Stimulated activated memory B cell treated with anti-CD40 and anti-IgM and Interleukin-4, amounts not matched to agents 10 μg/mL and 1 μg/mL and 100 μg/mL, for 72 hours (primary cell): ENCODE results near the gene IGFLR1.

ENCODE experiments used
- ATAC-seq: fragments of 150-1000 bp; cut with Tn5 transposase; 2 replicates; pipeline ENCODE4 v1.10.0; 2021
- H3K27ac Mint-ChIP-seq: one replicate; pipeline ENCODE4 v1.8.0; 2022; ENCODE audit warnings: mild to moderate bottlenecking, mixed read lengths
- H3K27me3 Mint-ChIP-seq: one replicate; pipeline ENCODE4 v1.8.0; 2022; ENCODE audit warnings: mixed read lengths
- H3K36me3 Mint-ChIP-seq: one replicate; pipeline ENCODE4 v1.8.0; 2022; ENCODE audit warnings: mixed read lengths
- H3K4me1 Mint-ChIP-seq: one replicate; pipeline ENCODE4 v1.8.0; 2022; ENCODE audit warnings: mixed read lengths
- H3K4me3 Mint-ChIP-seq: one replicate; pipeline ENCODE4 v1.8.0; 2022; ENCODE audit warnings: mild to moderate bottlenecking, moderate library complexity, mixed read lengths
- H3K9me3 Mint-ChIP-seq: one replicate; pipeline ENCODE4 v1.8.0; 2022; ENCODE audit warnings: mixed read lengths

Gene IGFLR1, protein sequence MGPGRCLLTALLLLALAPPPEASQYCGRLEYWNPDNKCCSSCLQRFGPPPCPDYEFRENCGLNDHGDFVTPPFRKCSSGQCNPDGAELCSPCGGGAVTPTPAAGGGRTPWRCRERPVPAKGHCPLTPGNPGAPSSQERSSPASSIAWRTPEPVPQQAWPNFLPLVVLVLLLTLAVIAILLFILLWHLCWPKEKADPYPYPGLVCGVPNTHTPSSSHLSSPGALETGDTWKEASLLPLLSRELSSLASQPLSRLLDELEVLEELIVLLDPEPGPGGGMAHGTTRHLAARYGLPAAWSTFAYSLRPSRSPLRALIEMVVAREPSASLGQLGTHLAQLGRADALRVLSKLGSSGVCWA

DNA sequence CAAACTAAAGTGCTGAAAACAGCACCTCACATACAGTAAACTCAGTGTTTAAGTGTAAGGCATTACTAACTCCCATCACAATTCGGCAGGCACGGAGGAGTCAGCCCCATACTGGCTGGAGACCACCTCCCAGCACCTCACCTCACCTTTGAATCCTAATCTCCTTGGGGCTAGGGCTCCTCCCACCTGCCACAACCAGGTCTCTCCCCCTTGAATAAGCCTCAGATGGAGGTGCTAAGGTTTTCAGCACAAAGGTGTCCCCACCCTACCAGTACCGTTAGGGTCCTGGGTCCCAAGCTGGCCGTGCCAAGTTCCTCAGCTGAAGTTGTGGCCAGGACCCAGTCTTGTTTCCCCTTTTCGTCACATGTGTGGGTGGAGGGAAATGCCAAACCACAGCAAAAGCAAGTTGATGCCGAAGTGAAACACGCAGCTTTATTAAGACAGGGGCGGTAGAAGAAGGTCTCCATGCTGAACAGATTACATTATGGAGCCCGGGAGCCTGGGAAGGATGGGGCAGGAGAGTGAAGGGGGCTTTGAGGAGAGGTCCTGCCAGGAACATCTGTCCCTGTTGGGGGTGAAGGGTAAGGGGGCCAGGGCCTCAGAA is at the start of gene IGFLR1:
Gene IGFLR1 (minus strand): TSS at position 332 of the 604 bp plus-strand sequence. CDS start 1,272 bp downstream, outside the sequence.
- peak; percentile 49 for ATAC-seq
- peaks cover 30% of the 10 kb centered on the region for H3K36me3 Mint-ChIP-seq
- H3K4me3 Mint-ChIP-seq, result peak within 1 kb of the TSS; percentile 97
- peak within 1 kb of the TSS; percentile 99 for H3K27ac Mint-ChIP-seq
- no peaks in the 10 kb centered on the region for H3K27me3 Mint-ChIP-seq
- H3K9me3 Mint-ChIP-seq, result no peaks in the 10 kb centered on the region
- peaks cover 68% of the 10 kb centered on the region for H3K4me1 Mint-ChIP-seq

DNA sequence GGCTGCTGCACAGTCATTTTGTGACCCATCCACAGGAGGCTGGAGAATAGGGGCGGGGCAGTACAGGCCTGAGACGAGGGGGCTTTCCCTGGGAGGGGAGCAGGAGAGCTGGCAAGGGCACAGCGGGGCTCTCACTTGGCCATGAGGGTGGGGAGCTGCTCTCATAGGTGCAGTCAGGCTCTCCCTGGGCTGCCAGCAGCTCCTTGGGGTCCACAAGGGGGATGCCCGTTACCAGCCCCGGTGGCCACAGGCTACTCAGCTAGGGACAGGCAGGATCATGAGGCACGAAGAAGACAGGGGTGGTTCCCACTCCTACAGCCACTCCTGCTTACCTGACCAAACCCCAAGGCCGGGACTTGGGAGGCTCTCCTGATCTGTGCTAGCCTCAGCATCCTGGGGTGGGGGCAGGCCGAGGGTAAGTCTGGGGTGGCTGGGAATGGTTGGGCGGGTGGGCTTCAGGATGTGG is 49.6 kb upstream of the IGFLR1 start:
- no peaks in the 10 kb centered on the region for H3K9me3 Mint-ChIP-seq
- no peaks in the 10 kb centered on the region for H3K36me3 Mint-ChIP-seq
- peaks cover 43% of the 10 kb centered on the region for H3K27me3 Mint-ChIP-seq
- H3K4me3 Mint-ChIP-seq, result no peak overlapping the region
- no peaks in the 10 kb centered on the region for H3K4me1 Mint-ChIP-seq
- H3K27ac Mint-ChIP-seq, result no peak overlapping the region
- ATAC-seq, result no peak

DNA sequence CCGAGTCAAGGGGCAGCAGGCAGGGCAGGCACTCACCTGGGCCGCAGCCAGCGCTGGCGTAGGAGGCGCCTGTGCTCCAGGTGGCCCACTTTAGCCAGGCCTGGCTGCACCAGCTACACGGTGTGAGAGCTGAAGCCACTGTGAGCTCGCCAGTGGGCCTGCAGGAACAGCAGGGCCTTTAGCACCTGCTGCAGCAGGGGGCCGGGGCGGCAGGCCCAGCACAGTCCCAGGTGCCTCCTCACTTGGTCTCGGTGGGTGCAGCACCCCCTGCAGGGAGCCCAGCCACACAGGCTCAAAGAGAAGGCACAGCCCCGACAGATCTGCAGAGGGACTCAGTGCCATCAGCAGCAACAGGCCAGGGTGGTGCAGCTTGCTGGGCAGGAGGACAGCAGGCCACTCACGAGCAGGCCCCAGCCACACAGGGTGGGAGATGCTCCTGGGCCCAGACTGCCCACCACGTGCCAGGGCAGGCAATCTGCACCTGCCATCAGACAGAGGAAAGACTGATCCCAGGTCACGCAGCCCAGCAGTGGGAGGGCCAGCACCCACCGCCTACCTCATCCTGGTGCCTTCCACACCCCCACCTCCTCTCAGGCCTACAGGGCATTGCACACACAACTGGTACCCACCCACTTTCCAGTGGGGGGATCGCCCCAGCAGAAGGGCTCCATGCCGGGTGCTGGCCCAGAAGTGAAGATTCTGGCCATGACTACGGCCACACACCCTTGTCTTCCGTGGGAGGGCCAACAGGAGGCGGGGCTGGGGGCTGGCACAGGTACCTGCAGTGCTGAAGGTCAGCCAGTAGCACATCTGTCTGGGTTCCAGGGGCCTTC is 48.9 kb upstream of the IGFLR1 start:
- ATAC-seq, result no peak
- Mint-ChIP-seq H3K9me3 (no peaks in the 10 kb centered on the region), H3K4me1 (no peaks in the 10 kb centered on the region), H3K27ac (no peak overlapping the region), H3K4me3 (no peak overlapping the region), H3K27me3 (peaks cover 37% of the 10 kb centered on the region), H3K36me3 (no peaks in the 10 kb centered on the region)

DNA sequence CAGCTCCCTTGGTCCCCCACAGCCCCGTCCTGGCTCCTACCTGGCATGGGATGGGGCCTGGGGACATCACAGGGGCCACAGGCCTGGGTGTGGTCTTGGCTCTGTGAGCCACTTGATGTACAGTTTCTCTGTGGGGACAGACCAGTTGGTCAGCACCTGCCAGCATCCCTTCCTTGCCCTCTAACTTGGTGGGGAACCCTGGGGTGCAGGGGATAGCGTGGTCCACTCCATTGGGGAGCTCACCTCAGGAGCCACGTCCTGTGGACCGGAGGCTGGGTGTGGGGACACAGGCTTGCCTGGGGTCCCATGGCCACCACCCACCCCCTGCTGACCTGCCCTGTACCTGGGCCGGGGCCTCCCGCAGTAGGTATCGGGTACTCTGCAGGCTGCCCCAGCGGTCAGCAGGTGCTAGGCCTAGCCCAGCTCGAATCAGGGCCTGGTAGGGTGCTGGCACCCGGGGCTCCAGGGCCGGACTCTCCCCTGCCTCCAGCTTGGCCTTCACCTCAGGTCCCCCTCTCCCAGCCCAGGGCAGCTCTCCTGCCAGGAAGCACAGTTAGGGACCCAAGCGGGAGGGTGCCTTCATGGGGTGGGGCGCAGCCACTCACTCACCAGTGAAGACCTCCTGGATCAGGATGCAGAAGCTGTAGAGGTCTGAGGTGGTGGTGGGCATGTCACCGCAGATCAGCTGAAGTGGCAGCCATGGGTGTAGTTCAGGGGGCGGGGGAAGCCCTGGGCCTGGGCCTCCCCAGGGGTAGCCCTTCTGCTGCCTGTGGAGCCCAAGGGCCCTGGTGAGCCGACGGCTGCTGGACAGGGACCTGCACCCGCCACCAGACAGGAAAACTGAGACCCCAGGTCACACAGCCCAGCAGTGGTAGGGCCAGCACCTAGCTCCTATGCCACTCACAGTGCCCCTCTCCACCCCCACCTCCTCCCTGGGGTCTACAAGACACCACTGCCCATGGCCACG is 48.0 kb upstream of the IGFLR1 start:
- no peak for ATAC-seq
- peaks cover 32% of the 10 kb centered on the region for H3K27me3 Mint-ChIP-seq

DNA sequence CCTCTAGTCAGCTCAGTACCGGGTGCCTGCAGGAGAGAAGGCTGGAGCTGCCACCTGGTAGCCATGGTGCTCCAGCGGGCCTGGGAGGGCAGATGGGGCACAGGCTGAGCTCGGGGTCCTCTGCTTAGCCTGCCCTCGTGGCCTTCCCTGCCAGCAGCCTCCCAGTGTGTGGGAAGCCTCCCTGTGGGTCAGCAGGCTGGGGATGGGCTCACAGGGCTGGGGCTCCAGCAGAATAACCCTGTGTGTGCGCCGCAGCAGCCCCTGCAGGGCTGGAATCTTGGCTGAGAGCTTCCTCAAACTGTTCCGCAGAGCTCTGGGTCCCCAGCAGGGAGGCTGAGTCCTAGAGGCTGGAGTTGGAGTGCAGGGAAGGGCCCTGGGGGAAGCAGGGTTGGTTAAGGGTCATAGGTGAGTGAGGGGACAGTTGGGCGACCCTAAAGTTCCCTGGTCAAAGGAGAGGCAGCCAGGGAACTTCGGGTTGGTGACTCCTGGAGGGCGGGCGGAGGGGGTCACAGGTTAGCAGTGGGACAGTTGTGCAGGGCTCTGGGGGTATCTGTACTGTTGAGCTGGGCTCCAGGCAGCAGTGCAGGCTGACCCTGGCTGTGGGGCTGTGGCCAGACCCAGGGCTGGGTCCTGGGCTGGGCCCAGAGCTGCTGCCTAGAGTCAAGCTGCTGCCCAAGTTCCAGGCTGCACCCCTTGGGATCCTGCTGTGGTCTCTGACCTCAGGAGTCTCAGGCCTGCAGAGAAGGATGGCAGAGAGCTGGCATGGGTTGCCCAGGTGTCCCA is 47.1 kb upstream of the IGFLR1 start:
- no peak for ATAC-seq
- H3K9me3 Mint-ChIP-seq, result no peaks in the 10 kb centered on the region
- H3K27ac Mint-ChIP-seq, result no peak overlapping the region

More for the DNA sequence above, 48.0 kb upstream of the IGFLR1 start:
- no peak overlapping the region for H3K27ac Mint-ChIP-seq
- no peaks in the 10 kb centered on the region for H3K9me3 Mint-ChIP-seq
- no peaks in the 10 kb centered on the region for H3K4me1 Mint-ChIP-seq
- H3K36me3 Mint-ChIP-seq, result no peaks in the 10 kb centered on the region
- no peak overlapping the region for H3K4me3 Mint-ChIP-seq

DNA sequence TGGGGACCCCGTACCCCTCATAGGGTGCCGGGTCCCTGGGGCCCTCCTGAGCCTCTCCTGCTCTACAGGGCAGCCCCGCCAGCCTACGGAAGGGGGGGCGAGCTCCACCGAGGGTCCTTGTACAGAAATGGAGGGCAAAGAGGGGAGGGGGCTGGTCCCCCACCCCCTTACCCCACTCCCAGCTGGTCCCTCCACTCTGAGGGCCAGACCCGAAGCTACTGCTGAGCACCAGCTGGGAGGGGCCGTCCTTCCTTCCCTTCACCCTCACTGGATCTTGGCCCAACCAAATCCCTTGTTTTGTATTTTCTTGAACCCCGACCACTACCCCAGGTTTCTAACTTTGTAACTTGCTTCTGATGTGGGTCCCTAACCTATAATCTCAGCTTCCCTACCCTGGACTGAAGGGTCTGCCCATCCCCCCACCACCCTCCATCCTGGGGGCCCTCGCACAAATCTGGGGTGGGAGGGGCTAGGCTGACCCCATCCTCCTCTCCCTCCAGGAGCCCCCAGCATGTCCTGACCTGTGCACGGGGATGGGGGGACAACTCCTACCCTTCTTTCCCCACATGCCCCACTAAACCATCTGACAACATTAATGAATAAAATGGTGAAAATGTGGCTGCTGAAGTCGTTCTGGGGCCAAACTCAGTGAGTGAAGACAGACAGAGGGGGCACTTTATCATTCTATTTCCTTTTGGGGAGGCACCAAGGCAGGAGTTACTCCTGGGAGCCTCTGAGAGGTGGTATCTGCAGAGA is 46.1 kb upstream of the IGFLR1 start:
- Mint-ChIP-seq H3K27ac (no peak overlapping the region), H3K36me3 (no peaks in the 10 kb centered on the region), H3K4me1 (peaks cover 2% of the 10 kb centered on the region), H3K27me3 (peaks cover 23% of the 10 kb centered on the region), H3K4me3 (no peak overlapping the region), H3K9me3 (no peaks in the 10 kb centered on the region)
- no peak for ATAC-seq

More for the DNA sequence above, 47.1 kb upstream of the IGFLR1 start:
- H3K27me3 Mint-ChIP-seq, result peaks cover 32% of the 10 kb centered on the region
- H3K4me3 Mint-ChIP-seq, result no peak overlapping the region
- H3K36me3 Mint-ChIP-seq, result no peaks in the 10 kb centered on the region
- H3K4me1 Mint-ChIP-seq, result no peaks in the 10 kb centered on the region

DNA sequence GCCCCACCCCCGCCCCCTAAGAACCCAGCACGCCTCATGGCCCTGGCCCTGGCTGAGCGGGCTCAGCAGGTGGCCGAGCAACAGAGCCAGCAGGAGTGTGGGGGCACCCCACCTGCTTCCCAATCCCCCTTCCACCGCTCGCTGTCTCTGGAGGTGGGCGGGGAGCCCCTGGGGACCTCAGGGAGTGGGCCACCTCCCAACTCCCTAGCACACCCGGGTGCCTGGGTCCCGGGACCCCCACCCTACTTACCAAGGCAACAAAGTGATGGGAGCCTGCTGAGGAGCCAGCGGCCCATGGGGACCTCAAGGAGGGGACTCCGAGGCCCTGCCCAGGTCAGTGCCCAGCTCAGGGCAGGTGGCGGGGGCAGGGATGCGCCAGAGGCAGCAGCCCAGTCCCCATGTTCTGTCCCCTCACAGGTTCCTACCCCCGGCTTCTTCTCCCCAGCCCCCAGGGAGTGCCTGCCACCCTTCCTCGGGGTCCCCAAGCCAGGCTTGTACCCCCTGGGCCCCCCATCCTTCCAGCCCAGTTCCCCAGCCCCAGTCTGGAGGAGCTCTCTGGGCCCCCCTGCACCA is 45.1 kb upstream of the IGFLR1 start:
- no peak for ATAC-seq
- H3K9me3 Mint-ChIP-seq, result no peaks in the 10 kb centered on the region

DNA sequence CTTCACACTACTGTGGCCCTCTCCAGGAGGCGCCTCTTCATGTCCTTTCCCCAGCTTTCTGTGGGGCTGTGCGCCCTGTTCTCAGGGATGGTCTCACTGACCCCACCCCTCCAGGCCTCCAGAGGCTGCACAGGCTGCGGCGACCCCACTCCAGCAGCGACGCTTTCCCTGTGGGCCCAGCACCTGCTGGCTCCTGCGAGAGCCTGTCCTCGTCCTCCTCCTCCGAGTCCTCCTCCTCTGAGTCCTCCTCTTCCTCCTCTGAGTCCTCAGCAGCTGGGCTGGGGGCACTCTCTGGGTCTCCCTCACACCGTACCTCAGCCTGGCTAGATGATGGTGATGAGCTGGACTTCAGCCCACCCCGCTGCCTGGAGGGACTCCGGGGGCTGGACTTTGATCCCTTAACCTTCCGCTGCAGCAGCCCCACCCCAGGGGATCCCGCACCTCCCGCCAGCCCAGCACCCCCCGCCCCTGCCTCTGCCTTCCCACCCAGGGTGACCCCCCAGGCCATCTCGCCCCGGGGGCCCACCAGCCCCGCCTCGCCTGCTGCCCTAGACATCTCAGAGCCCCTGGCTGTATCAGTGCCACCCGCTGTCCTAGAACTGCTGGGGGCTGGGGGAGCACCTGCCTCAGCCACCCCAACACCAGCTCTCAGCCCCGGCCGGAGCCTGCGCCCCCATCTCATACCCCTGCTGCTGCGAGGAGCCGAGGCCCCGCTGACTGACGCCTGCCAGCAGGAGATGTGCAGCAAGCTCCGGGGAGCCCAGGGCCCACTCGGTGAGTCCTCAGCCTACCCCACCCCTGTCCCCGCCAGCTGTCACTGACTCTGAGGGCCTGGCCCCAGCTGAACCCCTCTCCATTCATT is 44.3 kb upstream of the IGFLR1 start:
- H3K27ac Mint-ChIP-seq, result no peak overlapping the region
- H3K27me3 Mint-ChIP-seq, result peaks cover 4% of the 10 kb centered on the region
- peaks cover 6% of the 10 kb centered on the region for H3K4me1 Mint-ChIP-seq
- no peaks in the 10 kb centered on the region for H3K9me3 Mint-ChIP-seq
- no peaks in the 10 kb centered on the region for H3K36me3 Mint-ChIP-seq
- ATAC-seq, result peak; percentile 4
- H3K4me3 Mint-ChIP-seq, result no peak overlapping the region

More for the DNA sequence above, 45.1 kb upstream of the IGFLR1 start:
- peaks cover 6% of the 10 kb centered on the region for H3K4me1 Mint-ChIP-seq
- H3K4me3 Mint-ChIP-seq, result no peak overlapping the region
- H3K27ac Mint-ChIP-seq, result no peak overlapping the region
- H3K36me3 Mint-ChIP-seq, result no peaks in the 10 kb centered on the region
- H3K27me3 Mint-ChIP-seq, result peaks cover 12% of the 10 kb centered on the region

DNA sequence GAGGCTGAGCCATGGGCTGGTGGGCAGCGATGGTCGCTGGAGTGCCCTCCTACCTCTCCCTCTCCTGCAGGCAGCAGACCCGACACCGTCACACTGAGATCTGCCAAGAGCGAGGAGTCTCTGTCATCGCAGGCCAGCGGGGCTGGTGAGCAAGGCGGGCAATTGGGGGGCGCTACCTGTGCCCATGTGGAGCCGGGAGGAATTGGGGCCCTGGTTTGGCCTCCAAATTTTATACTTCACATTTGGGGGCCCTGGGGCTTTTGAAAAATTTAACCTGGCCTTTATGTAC is 43.0 kb upstream of the IGFLR1 start:
- Mint-ChIP-seq H3K27ac (no peak overlapping the region), H3K4me3 (no peak overlapping the region), H3K36me3 (no peaks in the 10 kb centered on the region), H3K9me3 (no peaks in the 10 kb centered on the region), H3K27me3 (no peaks in the 10 kb centered on the region), H3K4me1 (peaks cover 6% of the 10 kb centered on the region)
- no peak for ATAC-seq

DNA sequence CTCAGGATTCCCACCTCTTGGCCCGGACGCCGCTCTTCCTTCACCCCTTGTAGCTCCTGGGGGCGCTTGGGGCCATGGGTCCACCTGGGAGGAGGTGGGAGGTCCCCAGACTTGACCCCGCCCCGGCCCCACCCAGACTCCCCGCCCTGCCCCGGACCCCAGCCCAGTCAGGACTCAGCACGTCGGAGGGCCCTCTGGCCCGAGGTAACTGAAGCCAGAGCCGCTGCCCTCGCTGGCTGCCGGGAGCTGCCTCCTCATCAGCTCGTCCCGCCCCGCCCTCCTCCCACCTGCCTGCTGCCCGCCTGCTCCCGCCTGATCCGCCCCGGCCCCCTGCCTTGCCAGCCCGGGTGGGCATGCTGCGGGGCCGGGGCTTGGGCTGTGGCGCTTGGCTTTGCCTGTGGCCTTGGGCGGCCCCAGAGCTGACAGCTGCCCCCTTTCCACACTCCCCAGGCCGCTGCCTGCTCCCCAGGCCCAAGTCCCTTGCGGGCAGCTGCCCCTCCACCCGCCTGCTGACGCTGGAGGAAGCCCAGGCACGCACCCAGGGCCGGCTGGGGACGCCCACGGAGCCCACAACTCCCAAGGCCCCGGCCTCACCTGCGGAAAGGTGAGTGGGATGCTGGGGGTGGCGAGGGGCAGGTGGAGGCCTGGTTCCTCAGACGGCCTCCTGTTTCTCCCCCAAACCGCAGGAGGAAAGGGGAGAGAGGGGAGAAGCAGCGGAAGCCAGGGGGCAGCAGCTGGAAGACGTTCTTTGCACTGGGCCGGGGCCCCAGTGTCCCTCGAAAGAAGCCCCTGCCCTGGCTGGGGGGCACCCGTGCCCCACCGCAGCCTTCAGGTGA is 42.5 kb upstream of the IGFLR1 start:
- no peak overlapping the region for H3K4me3 Mint-ChIP-seq
- no peak for ATAC-seq
- no peaks in the 10 kb centered on the region for H3K27me3 Mint-ChIP-seq
- H3K36me3 Mint-ChIP-seq, result no peaks in the 10 kb centered on the region
- peaks cover 6% of the 10 kb centered on the region for H3K4me1 Mint-ChIP-seq
- H3K9me3 Mint-ChIP-seq, result no peaks in the 10 kb centered on the region
- no peak overlapping the region for H3K27ac Mint-ChIP-seq

DNA sequence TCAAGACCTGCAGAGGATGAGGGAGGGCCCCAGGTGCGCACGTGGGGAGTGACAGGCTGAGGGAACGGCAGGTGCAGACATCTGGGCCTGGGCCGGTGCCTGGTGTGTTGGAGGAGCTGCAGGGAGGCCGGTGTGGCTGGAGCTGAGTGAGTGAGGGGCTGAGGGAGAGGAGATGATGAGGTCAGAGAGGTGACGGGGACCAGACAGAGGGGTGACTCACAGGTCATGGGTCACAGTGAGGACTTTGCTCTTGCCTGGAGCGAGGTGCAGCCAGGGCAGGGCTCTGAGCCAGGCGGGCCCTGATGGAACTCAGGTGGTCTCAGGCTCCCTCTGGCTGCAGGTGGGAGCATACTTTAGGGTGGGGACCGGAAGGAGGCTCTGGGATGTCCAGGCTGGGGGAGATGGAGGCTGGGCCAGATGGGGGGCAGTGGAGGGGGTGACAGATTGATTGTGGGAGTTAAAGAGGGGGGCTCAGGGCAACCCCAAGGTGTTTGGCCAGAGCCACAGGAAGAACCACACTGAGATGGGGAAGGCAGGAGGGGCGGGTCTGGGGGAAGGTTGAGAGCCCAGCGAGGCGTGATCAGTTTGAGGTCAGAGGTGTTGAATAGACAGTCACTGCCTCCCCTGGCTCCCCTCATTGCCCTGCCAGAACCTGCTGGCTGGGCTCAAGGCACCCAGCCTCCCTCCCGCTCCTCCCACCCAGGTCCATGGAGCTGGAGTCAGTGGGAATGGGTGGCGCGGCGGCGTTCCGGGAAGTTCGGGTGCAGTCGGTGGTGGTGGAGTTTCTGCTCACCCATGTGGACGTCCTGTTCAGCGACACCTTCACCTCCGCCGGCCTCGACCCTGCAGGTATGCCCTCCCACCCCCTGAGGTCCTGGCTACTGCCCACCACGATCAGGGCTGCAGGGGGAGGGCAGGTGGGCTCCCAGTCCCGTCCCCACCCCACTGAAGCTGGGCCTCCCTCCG is 41.5 kb upstream of the IGFLR1 start:
- peaks cover 6% of the 10 kb centered on the region for H3K4me1 Mint-ChIP-seq
- ATAC-seq, result no peak
- H3K36me3 Mint-ChIP-seq, result no peaks in the 10 kb centered on the region
- no peak overlapping the region for H3K27ac Mint-ChIP-seq
- no peaks in the 10 kb centered on the region for H3K9me3 Mint-ChIP-seq
- H3K27me3 Mint-ChIP-seq, result no peaks in the 10 kb centered on the region
- no peak overlapping the region for H3K4me3 Mint-ChIP-seq
